ENCODE data around the gene ABI3. TPM values are rescaled to one million over a fixed set of nuclear protein-coding genes. Genes with fewer than 3 reads are reported as not detected.
"Not testable (repeated sequence)": the region's sequence is repeated elsewhere in the genome, so short reads cannot be mapped to it uniquely, and the experiment has no call there.

Gene ABI3
- total RNA-seq, 4 donors from 2014 or later, result 2.3 to 6.7 (median 3.0) TPM

- H3K36me3 ChIP-seq, result no peaks in the 10 kb centered on the region
- DNase-seq (ENCODE audit: low spot score in 2 of 2), result peak; percentile 74 to 84
- H3K4me3 ChIP-seq, result no peak overlapping the region
- H3K9me3 ChIP-seq, result peaks cover 16% of the 10 kb centered on the region
- 15% methylated on average over 5 of the region's 5 CpGs for WGBS
- peaks cover 8% of the 10 kb centered on the region for H3K27me3 ChIP-seq
- H3K4me1 ChIP-seq, result no peaks in the 10 kb centered on the region
- no peak overlapping the region for H3K27ac ChIP-seq
- peak; percentile 30 to 69 for TF ChIP-seq CTCF (IDR thresholded peaks at IDR 0.05)
- TF ChIP-seq POLR2AphosphoS5 (IDR thresholded peaks at IDR 0.05), result no peak
Observed at GRCh38 chr17:49180303-49180702, 30.2 kb upstream of the ABI3 start.

DNA sequence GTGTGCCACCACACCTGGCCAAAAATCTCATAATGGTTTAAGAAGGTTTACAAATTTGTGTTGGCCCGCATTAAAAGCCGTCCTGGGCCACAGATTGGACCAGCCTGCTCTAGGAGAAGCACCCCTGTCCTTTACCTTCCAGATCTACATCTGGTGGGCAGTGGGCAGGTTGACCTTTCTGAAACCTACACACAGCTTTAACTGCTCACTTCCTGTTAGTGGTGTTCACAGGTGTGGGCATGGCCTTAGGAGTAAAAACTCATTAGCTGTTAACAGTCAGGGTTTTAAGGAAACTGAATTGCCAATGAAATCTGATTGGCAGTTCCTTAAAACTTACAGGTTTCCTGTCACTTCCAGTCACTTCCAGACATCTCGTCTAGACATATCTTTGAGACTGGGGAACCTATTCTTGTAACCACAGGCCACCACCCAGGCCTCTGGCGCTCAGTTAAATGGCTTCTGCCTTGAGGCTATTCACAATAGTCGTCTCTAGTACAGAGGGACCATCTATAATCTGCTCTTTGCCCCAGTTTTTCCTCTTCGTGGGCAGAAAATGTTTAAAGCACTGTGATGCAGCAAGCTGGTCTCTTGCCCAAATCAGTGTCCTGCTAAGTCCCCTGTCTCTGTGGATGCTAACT lies 29.4 kb upstream of the ABI3 start:
- Histone ChIP-seq H3K9me3 (peaks cover 13% of the 10 kb centered on the region), H3K4me3 (no peak overlapping the region), H3K27me3 (peaks cover 8% of the 10 kb centered on the region), H3K36me3 (no peaks in the 10 kb centered on the region), H3K4me1 (no peaks in the 10 kb centered on the region), H3K27ac (no peak overlapping the region)
- no peak for TF ChIP-seq POLR2AphosphoS5 (IDR thresholded peaks at IDR 0.05)
- TF ChIP-seq POLR2A (IDR thresholded peaks at IDR 0.05), result no peak
- no peak for TF ChIP-seq CTCF (IDR thresholded peaks at IDR 0.05)
- TF ChIP-seq EP300 (IDR thresholded peaks at IDR 0.05), result no peak
- WGBS, result 82% methylated on average over 6 of the region's 6 CpGs
- no peak for DNase-seq (ENCODE audit: low spot score in 2 of 2)

DNA sequence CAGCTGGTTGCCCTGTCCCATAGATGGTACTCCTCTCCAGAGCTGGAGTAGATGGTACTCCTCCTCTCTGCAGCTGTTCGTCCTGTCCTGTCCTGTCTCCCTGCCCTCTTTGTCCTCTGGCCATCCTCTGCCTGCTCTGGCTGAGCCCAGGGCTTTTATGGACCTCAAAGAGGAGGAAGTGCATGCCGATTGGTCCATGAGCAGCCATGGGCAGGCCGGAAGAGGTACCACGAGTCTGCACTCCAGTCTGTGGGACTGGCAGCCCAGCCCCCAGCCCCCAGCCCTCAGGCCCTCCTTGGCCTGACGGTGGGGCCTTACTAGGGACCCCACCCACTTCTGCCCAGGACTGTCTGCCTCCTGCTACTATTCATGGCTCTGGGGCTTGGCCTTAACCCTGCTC lies 27.2 kb upstream of the ABI3 start:
- Histone ChIP-seq H3K36me3 (no peaks in the 10 kb centered on the region), H3K27ac (no peak overlapping the region), H3K4me3 (no peak overlapping the region), H3K4me1 (no peaks in the 10 kb centered on the region), H3K27me3 (peaks cover 5% of the 10 kb centered on the region), H3K9me3 (peaks cover 9% of the 10 kb centered on the region)
- DNase-seq (ENCODE audit: low spot score in 2 of 2), result no peak
- 91% methylated on average over 4 of the region's 5 CpGs for WGBS
- no peak for TF ChIP-seq POLR2A (IDR thresholded peaks at IDR 0.05)

DNA sequence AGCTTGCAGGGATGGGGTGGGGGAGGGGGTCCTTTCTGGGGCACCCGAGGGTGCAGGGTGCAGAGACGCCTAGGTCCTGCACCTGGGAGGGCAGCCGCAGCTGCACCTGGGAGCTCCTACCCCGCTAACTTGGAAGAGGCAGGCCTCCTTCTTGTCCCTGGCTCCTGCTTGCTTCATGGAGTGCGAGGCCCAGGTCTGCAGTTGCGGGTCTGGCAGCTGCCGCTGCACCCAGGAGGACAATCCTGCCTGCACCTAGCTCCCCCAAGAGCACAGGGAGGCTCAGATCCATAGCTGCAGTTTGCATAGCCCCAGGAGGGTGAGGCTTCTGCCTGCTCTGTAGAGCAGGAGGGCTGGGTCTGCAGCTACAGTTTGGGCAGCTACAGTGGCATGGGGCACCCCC lies 26.7 kb upstream of the ABI3 start:
- DNase-seq (ENCODE audit: low spot score in 2 of 2), result no peak
- no peak for TF ChIP-seq POLR2AphosphoS5 (IDR thresholded peaks at IDR 0.05)
- no peak for TF ChIP-seq POLR2A (IDR thresholded peaks at IDR 0.05)
- no peak for TF ChIP-seq EP300 (IDR thresholded peaks at IDR 0.05)
- TF ChIP-seq CTCF (IDR thresholded peaks at IDR 0.05), result no peak
- WGBS, result 88% methylated on average over 3 of the region's 7 CpGs

GRCh38 chr17:49184522-49184921 lies 26.0 kb upstream of the ABI3 start:
- H3K4me3 ChIP-seq; DNase-seq (ENCODE audit: low spot score in 2 of 2): not testable (repeated sequence)

More for the DNA sequence above, 26.7 kb upstream of the ABI3 start:
- Histone ChIP-seq H3K9me3 (peaks cover 9% of the 10 kb centered on the region), H3K36me3 (no peaks in the 10 kb centered on the region), H3K27ac (no peak overlapping the region), H3K27me3 (peaks cover 5% of the 10 kb centered on the region), H3K4me3 (no peak overlapping the region), H3K4me1 (no peaks in the 10 kb centered on the region)

GRCh38 chr17:49185381-49185780 lies 25.1 kb upstream of the ABI3 start:
- H3K4me1 ChIP-seq; H3K4me3 ChIP-seq; H3K9me3 ChIP-seq; H3K27ac ChIP-seq; H3K27me3 ChIP-seq; H3K36me3 ChIP-seq; DNase-seq (ENCODE audit: low spot score in 2 of 2): not testable (repeated sequence)
- WGBS, result 100% methylated on average over 1 of the region's 1 CpG

More at GRCh38 chr17:49184522-49184921, 26.0 kb upstream of the ABI3 start:
- not testable (repeated sequence) for H3K4me1 ChIP-seq, H3K27ac ChIP-seq, H3K9me3 ChIP-seq, H3K36me3 ChIP-seq, H3K27me3 ChIP-seq

DNA sequence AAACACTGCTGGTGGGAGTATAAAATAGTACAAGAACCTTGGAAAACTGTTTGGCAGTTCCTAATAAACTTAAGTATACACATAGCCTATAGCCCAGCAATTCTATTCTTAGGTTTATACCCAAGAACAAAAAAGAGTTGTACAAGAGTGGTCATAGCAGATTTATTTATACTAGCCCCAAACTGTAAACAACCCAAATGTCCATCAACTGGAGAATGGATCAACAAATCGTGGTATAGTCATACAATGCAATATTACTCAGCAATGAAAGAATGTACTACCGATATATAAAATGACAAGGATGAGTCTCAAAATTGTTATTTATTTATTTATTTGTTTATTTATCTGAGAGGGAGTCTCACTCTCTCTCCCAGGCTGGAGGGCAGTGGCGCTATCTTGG lies 23.2 kb upstream of the ABI3 start:
- Histone ChIP-seq H3K27ac (no peak overlapping the region), H3K4me3 (no peak overlapping the region), H3K27me3 (peaks cover 5% of the 10 kb centered on the region), H3K4me1 (peaks cover 6% of the 10 kb centered on the region), H3K36me3 (no peaks in the 10 kb centered on the region), H3K9me3 (peaks cover 9% of the 10 kb centered on the region)
- DNase-seq (ENCODE audit: low spot score in 2 of 2), result no peak
- WGBS, result 90% methylated on average over 3 of the region's 3 CpGs
- TF ChIP-seq EP300 (IDR thresholded peaks at IDR 0.05) (no peak), POLR2AphosphoS5 (IDR thresholded peaks at IDR 0.05) (no peak), CTCF (IDR thresholded peaks at IDR 0.05) (no peak), POLR2A (IDR thresholded peaks at IDR 0.05) (no peak)
